Activated CD8-positive, alpha-beta memory T cell treated with anti-CD3 and anti-CD28 coated beads for 36 hours (primary cell): ENCODE measurements around the gene LRG1. TPM values are rescaled to one million over a fixed set of nuclear protein-coding genes. Genes with fewer than 3 reads are reported as not detected.
"Not testable (repeated sequence)": the region's sequence is repeated elsewhere in the genome, so short reads cannot be mapped to it uniquely, and the experiment has no call there.

ENCODE experiments used
- CTCF ChIA-PET: fragments of 350-600 bp; sonication (Branson Sonifier 250); formaldehyde crosslinking; loops from one replicate; lab custom pipeline; 2021; ENCODE audit warnings: antibody characterized with exemption; lab: Charles Lee
- POLR2A ChIA-PET: fragments of 350-600 bp; sonication (Branson Sonifier 250); formaldehyde crosslinking; loops from one replicate; lab custom pipeline; 2021; ENCODE audit warnings: antibody characterized with exemption; lab: Charles Lee
- total RNA-seq, 2 experiments: library from RNA; stranded (reverse); gene quantifications; one replicate each; pipeline ENCODE4 v1.2.3, GENCODE V29; 2021

LRG1 gene
- total RNA-seq, 2 experiments from 2014 or later: 0.21 TPM; not detected in 1

- POLR2A ChIA-PET: no interaction called here
- CTCF ChIA-PET: interaction anchor here (3.2 kb wide), 1 partner anchor 57 kb away, joined by 9 read pairs; no protein-coding TSS in a partner anchor
Observed at GRCh38 chr19:4578552-4579248, 38.9 kb upstream of the LRG1 start.

- POLR2A ChIA-PET: no interaction called here
- CTCF ChIA-PET: interaction anchor here (1.6 to 3.2 kb wide), 3 partner anchors 52 to 59 kb away, joined by 4 to 21 read pairs (median 9); no protein-coding TSS in a partner anchor
Observed at GRCh38 chr19:4577020-4577782, 37.4 kb upstream of the LRG1 start.

GRCh38 chr19:4576016-4576933, 36.4 kb upstream of the LRG1 start:
- CTCF ChIA-PET: interaction anchor here (0.9 to 2.2 kb wide), 6 partner anchors 11 to 518 kb away, joined by 3 to 21 read pairs (median 4); no protein-coding TSS in a partner anchor
- POLR2A ChIA-PET: no interaction called here

GRCh38 chr19:4575267-4576015, 35.6 kb upstream of the LRG1 start:
- POLR2A ChIA-PET: no interaction called here
- CTCF ChIA-PET: interaction anchor here (0.7 to 2.2 kb wide), 7 partner anchors 12 to 517 kb away, joined by 3 to 21 read pairs (median 3); no protein-coding TSS in a partner anchor

- CTCF ChIA-PET: interaction anchor here (0.7 to 3.1 kb wide), 2 partner anchors 60 to 1126 kb away, joined by 3 to 9 read pairs; no protein-coding TSS in a partner anchor
Observed at GRCh38 chr19:4573682-4574081, 33.8 kb upstream of the LRG1 start.

GRCh38 chr19:4571305-4571917, 31.6 kb upstream of the LRG1 start:
- POLR2A ChIA-PET: no interaction called here

More at GRCh38 chr19:4573682-4574081, 33.8 kb upstream of the LRG1 start:
- POLR2A ChIA-PET: interaction anchor here (0.7 kb wide), 1 partner anchor 317 kb away, joined by 4 read pairs; no protein-coding TSS in a partner anchor

GRCh38 chr19:4570916-4571304, 31.1 kb upstream of the LRG1 start:
- CTCF ChIA-PET: interaction anchor here (0.6 to 6.3 kb wide), 5 partner anchors 12 to 183 kb away, joined by 3 to 44 read pairs (median 6); partner anchors contain the start of gene SEMA6B
- POLR2A ChIA-PET: no interaction called here

More at GRCh38 chr19:4571305-4571917, 31.6 kb upstream of the LRG1 start:
- CTCF ChIA-PET: interaction anchor here (0.7 to 6.3 kb wide), 5 partner anchors 22 to 66 kb away, joined by 3 to 44 read pairs (median 7); no protein-coding TSS in a partner anchor

- ChIA-PET POLR2A (no interaction called here), CTCF (interaction anchor here (0.6 to 6.3 kb wide), 6 partner anchors 11 to 307 kb away, joined by 3 to 44 read pairs (median 5); partner anchors contain the start of gene SEMA6B)
Observed at GRCh38 chr19:4570402-4570801, 30.6 kb upstream of the LRG1 start.

GRCh38 chr19:4568886-4569285, 29.1 kb upstream of the LRG1 start:
- CTCF ChIA-PET: interaction anchor here (1.0 to 6.3 kb wide), 5 partner anchors 10 to 68 kb away, joined by 3 to 44 read pairs (median 5); partner anchors contain the start of gene SEMA6B
- POLR2A ChIA-PET: no interaction called here

- ChIA-PET CTCF (interaction anchor here (0.8 to 6.3 kb wide), 5 partner anchors 20 to 73 kb away, joined by 3 to 44 read pairs (median 4); no protein-coding TSS in a partner anchor), POLR2A (no interaction called here)
Observed at GRCh38 chr19:4567584-4568071, 27.8 kb upstream of the LRG1 start.

- CTCF ChIA-PET: interaction anchor here (0.6 to 6.3 kb wide), 5 partner anchors 44 to 74 kb away, joined by 3 to 44 read pairs (median 4); no protein-coding TSS in a partner anchor
Observed at GRCh38 chr19:4566402-4567051, 26.7 kb upstream of the LRG1 start.

GRCh38 chr19:4563562-4563961, 23.7 kb upstream of the LRG1 start:
- POLR2A ChIA-PET, CTCF ChIA-PET: not testable (repeated sequence)

More at GRCh38 chr19:4566402-4567051, 26.7 kb upstream of the LRG1 start:
- POLR2A ChIA-PET: interaction anchor here (0.5 kb wide), 1 partner anchor 145 kb away, joined by 4 read pairs; no protein-coding TSS in a partner anchor

GRCh38 chr19:4562085-4562484, 22.2 kb upstream of the LRG1 start:
- CTCF ChIA-PET, POLR2A ChIA-PET: not testable (repeated sequence)

GRCh38 chr19:4559569-4559968, 19.7 kb upstream of the LRG1 start, which contains the start of gene SEMA6B:
SEMA6B (minus strand) TSS chr19:4559684; CDS start chr19:4558457, 1,227 bp downstream.
- CTCF ChIA-PET: interaction anchor here (0.6 to 2.7 kb wide), 5 partner anchors 10 to 327 kb away, joined by 3 to 10 read pairs (median 3); no protein-coding TSS in a partner anchor

GRCh38 chr19:4557971-4558941, 18.4 kb upstream of the LRG1 start:
- ChIA-PET CTCF (interaction anchor here (1.0 to 2.7 kb wide), 4 partner anchors 12 to 78 kb away, joined by 3 to 10 read pairs (median 4); no protein-coding TSS in a partner anchor), POLR2A (no interaction called here)

More at GRCh38 chr19:4559569-4559968, 19.7 kb upstream of the LRG1 start, which contains the start of gene SEMA6B:
- POLR2A ChIA-PET: no interaction called here
